Lower leg skin (tissue), 4 donors: ENCODE results near the gene RBM3. TPM values are rescaled to one million over a fixed set of nuclear protein-coding genes. Genes with fewer than 3 reads are reported as not detected.

Source experiments
- DNase-seq, 2 donors: peaks; one replicate each; pipeline ENCODE4 v3.0.0-alpha.2; 2019; ENCODE audit warnings: low spot score in 2 of 2
- H3K4me3 ChIP-seq: fragments of 200-600 bp; sonication (generic); 2 replicates; pipeline ENCODE4 v1.5.1; 2017; ENCODE audit warnings: mild to moderate bottlenecking, low read depth; ENCODE audit not compliant: poor library complexity, severe bottlenecking
- POLR2A ChIP-seq, 2 donors: fragments of 450-650 bp; IDR thresholded peaks; one replicate each; pipeline ENCODE4 v1.6.1; 2016 to 2017; ENCODE audit warnings: antibody characterized with exemption in 2 of 2, mild to moderate bottlenecking in 1 of 2, moderate library complexity in 1 of 2
- WGBS, 2 donors: methylation state at CpG; one replicate each; pipeline ENCODE4 v1.1.5; 2018; 5-methylcytosine and 5-hydroxymethylcytosine counted together
- intact Hi-C: fragments of 100-400 bp; cut with DNase I; formaldehyde crosslinking; loops from one replicate; pipeline ENCODE4 v1.15.0; 2023; ENCODE audit warnings: low total_unique reads
- total RNA-seq, 4 donors: library from RNA; depleted of rRNA; stranded (reverse); fragments of >200 nt; gene quantifications; one replicate each; pipeline ENCODE4 v1.1.0, GENCODE V29; 2016
- TF ChIP-seq, protein P1 (sequence below), 3 donors: fragments of 450-650 bp; IDR thresholded peaks; one replicate each; pipeline ENCODE4 v1.5.1; 2016; ENCODE audit warnings: antibody characterized with exemption in 3 of 3, mild to moderate bottlenecking in 3 of 3, moderate library complexity in 2 of 3

The RBM3 gene
- total RNA-seq, 4 donors from 2014 or later, result 162 to 207 (median 198) TPM

DNA sequence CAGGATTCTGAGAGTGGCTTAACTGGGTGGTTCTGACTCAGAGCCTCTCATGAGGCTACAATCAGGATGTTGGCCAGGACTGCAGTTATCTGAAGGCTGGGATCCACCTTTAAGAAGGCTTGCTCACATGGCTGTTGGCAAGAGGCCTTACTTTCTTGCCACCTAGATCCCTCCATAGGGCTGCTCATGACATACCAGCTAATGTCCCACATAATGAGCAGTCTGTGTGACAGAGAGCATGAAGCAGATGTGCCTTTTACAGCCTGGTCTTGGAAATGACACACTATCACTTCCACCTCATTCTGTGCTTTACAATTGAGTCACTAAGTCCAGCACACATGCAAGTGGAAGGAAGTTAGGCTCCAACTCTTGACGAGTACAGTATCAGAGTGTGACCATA lies 4.3 kb upstream of the RBM3 start:
- WGBS, 2 donors, result 50 to 64% methylated on average over 1 of the region's 1 CpG
- no peak for TF ChIP-seq POLR2A (IDR thresholded peaks at IDR 0.05)
- TF ChIP-seq, protein P1, sequence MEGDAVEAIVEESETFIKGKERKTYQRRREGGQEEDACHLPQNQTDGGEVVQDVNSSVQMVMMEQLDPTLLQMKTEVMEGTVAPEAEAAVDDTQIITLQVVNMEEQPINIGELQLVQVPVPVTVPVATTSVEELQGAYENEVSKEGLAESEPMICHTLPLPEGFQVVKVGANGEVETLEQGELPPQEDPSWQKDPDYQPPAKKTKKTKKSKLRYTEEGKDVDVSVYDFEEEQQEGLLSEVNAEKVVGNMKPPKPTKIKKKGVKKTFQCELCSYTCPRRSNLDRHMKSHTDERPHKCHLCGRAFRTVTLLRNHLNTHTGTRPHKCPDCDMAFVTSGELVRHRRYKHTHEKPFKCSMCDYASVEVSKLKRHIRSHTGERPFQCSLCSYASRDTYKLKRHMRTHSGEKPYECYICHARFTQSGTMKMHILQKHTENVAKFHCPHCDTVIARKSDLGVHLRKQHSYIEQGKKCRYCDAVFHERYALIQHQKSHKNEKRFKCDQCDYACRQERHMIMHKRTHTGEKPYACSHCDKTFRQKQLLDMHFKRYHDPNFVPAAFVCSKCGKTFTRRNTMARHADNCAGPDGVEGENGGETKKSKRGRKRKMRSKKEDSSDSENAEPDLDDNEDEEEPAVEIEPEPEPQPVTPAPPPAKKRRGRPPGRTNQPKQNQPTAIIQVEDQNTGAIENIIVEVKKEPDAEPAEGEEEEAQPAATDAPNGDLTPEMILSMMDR (IDR thresholded peaks at IDR 0.05), result no peak
- no peak for DNase-seq

DNA sequence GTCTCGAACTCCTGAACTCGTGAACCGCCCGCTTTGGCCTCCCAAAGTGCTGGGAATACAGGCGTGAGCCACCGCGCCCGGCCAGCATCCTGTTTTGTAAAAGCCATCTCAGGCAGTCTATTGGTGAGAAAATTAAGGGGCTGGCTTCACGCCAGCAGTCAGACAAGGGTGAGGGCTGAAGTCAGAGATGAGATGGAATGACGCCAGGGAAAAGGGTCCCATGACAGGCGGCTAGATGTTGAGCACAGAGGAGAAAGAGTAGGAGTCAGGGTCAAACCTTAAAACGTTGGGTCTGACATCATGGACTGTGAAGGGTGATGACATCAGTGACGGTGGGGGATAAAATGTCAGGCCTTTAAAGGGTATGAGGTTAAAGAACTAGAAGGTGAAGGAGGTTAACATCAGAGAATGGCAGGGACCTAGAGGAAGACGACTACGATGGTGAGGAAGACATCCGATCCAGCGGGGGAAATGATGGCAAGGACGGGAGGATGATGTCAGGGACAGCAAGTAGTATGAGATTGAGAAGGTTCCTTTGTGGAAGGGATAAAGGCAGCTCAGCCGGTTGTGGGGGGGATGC lies 504 bp upstream of the RBM3 start:
- intact Hi-C loops, result no loop called here
- DNase-seq, result peak; percentile 58 to 87
- no peak overlapping the region for H3K4me3 ChIP-seq
- WGBS, 2 donors, result 37 to 59% methylated on average over 19 of the region's 19 CpGs
- no peak for TF ChIP-seq POLR2A (IDR thresholded peaks at IDR 0.05)
- TF ChIP-seq, protein P1 (IDR thresholded peaks at IDR 0.05), result no peak

More for the DNA sequence above, 4.3 kb upstream of the RBM3 start:
- intact Hi-C loops, result no loop called here
- H3K4me3 ChIP-seq, result no peak overlapping the region

DNA sequence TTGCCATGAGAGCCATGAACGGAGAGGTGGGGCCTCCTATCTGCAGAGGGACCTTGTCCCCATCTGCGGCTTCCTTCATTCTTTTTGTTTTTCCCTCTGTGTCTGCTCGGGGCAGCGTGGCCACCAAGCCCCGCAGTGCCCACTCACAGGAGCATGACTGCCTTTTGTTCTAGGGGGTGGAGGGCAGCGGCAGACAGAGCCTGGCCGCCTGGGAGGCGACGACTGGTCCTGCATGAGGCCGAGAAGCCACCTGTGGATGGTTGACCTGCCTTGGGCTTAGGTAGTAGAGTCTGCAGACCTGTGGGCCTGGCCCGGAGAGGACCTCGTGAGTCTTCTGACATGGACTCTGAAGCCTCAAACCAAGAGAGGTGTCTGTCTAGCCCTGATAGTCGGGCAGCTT lies 1.4 kb downstream of the RBM3 start:
- TF ChIP-seq POLR2A (IDR thresholded peaks at IDR 0.05), result no peak
- TF ChIP-seq, protein P1 (IDR thresholded peaks at IDR 0.05), result no peak
- WGBS, 2 donors, result 69 to 80% methylated on average over 5 to 13 of the region's 13 CpGs
- intact Hi-C loops, result no loop called here
- no peak for DNase-seq
- H3K4me3 ChIP-seq, result peak overlapping the region; percentile 38

DNA sequence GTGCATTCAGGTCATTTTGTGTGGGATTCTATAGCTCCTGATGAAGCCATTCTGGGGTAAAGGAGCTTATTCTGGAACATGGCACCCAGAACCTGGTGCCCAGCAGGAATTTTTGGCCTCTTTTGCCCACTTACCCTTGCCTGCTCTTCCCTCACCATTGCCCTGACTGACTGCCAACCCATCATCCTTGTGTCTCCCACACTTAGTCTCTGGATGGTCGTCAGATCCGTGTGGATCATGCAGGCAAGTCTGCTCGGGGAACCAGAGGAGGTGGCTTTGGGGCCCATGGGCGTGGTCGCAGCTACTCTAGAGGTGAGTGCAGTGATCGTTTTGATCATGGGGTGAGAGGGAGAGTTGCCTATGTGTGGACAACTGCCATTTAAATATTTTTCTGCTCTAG lies 1.8 kb downstream of the RBM3 start:
- H3K4me3 ChIP-seq, result no peak overlapping the region
- WGBS, 2 donors, result 60 to 64% methylated on average over 2 to 6 of the region's 6 CpGs
- no peak for DNase-seq
- intact Hi-C loops, result no loop called here
- TF ChIP-seq POLR2A (IDR thresholded peaks at IDR 0.05), result no peak
- TF ChIP-seq, protein P1 (IDR thresholded peaks at IDR 0.05), result no peak

DNA sequence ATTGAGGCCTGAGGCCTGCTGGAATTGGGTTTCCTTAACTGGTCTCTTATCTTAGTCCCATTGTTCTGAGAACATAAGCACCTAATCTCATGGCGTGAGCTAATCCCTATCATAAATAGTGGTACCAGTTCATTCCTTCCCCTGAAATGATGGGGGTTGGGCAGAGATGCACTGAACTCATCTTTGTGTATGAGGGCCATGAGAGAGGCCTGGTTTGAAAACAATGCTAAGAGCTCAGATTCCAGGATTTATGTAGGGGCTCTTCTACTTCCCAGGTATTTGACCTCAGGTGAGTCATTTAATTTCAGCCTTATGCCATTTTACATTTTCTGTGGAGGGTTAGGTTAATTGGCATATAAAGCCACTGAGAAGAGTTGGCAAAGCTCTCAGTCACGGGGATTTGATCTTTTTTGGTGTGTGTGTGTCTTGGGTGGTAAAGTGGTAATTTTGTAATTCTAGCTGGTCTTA lies 4.4 kb downstream of the RBM3 start:
- no peak for DNase-seq
- intact Hi-C loops, result no loop called here
- TF ChIP-seq, protein P1 (IDR thresholded peaks at IDR 0.05), result no peak
- TF ChIP-seq POLR2A (IDR thresholded peaks at IDR 0.05), result no peak
- 54 to 73% methylated on average over 2 of the region's 2 CpGs for WGBS, 2 donors
- no peak overlapping the region for H3K4me3 ChIP-seq

DNA sequence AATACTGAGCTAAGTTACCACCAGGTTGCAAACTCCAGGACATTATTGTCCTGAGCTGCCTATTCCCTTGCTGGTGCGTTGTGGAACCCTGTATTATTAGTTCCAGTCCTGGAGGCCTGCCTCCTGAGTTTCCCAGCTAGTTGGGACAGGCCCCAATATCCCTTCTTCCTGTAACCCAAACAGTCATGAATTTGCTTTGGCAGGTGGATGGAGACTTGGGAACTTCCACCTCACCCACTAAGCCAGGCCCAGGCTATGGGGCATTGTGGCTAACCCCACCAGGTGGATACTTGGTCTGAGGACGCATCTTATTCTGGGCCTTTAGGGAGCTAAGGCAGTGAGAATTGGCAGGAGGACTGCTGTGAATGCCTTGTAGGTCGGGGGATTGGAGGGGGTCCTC lies 5.0 kb downstream of the RBM3 start:
- 45 to 69% methylated on average over 2 to 3 of the region's 3 CpGs for WGBS, 2 donors
- intact Hi-C loops, result no loop called here
- TF ChIP-seq POLR2A (IDR thresholded peaks at IDR 0.05), result no peak
- TF ChIP-seq, protein P1 (IDR thresholded peaks at IDR 0.05), result no peak
- no peak for DNase-seq
- H3K4me3 ChIP-seq, result no peak overlapping the region
